AG09309 (cell line): Measurements from ENCODE around the gene CDC14A.
"Not testable (repeated sequence)": the region's sequence is repeated elsewhere in the genome, so short reads cannot be mapped to it uniquely, and the experiment has no call there.

Experiments used
- DNase-seq: peaks from one replicate; pipeline ENCODE4 v3.0.0-alpha.2; 2010; ENCODE audit warnings: low read depth
- H3K4me3 ChIP-seq: 2 replicates; pipeline ENCODE4 v1.5.1; 2011; ENCODE audit warnings: mild to moderate bottlenecking, low read depth, low read length, moderate library complexity; ENCODE audit not compliant: control insufficient read depth
- TF ChIP-seq, protein P1 (sequence below): IDR thresholded peaks from 2 replicates; pipeline ENCODE4 v1.5.1; 2011; ENCODE audit warnings: mild to moderate bottlenecking, low read depth, low read length, inconsistent platforms; ENCODE audit not compliant: insufficient read depth, control insufficient read depth; ENCODE audit errors: missing control alignments

Gene CDC14A

DNA sequence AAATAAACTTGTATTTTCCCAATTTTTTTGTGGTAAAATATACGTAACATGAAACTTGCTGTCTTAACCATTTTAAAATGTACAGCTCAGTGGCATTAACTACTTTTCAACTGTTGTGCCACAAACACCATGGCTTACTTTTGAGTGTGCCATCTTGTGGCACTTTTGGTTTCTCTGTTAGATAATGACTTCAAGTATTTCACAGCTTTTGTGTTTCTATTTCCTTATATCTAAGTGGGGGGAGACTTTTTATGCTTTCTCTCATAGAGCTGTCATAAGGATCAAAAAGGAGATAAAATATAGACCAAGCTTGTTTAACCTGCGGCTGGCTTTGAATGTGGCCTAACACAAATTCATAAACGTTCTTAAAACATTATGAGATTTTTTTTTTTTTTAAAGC is 44.3 kb downstream of the CDC14A start:
- no peak overlapping the region for H3K4me3 ChIP-seq
- no peak for DNase-seq
- TF ChIP-seq, protein P1, sequence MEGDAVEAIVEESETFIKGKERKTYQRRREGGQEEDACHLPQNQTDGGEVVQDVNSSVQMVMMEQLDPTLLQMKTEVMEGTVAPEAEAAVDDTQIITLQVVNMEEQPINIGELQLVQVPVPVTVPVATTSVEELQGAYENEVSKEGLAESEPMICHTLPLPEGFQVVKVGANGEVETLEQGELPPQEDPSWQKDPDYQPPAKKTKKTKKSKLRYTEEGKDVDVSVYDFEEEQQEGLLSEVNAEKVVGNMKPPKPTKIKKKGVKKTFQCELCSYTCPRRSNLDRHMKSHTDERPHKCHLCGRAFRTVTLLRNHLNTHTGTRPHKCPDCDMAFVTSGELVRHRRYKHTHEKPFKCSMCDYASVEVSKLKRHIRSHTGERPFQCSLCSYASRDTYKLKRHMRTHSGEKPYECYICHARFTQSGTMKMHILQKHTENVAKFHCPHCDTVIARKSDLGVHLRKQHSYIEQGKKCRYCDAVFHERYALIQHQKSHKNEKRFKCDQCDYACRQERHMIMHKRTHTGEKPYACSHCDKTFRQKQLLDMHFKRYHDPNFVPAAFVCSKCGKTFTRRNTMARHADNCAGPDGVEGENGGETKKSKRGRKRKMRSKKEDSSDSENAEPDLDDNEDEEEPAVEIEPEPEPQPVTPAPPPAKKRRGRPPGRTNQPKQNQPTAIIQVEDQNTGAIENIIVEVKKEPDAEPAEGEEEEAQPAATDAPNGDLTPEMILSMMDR, result no peak

DNA sequence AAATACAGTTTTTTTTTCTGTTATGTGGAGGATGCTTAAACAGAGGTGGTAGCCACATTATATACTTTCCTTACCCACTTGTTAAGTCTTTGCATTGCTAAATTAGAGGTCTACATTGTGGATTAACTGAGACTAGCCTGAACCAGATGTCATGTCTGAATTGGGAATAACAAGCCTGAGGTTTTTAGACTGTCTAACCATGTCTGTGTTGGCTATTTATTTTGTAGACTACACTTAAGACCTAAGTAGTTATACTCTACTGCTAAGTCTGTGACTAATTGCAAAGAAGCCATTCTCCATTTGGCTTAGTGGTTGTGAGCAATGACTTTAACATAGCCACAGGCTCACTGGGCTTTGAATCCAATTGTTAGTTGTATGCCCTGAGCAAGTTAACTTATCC is 45.4 kb downstream of the CDC14A start:
- no peak for DNase-seq
- no peak overlapping the region for H3K4me3 ChIP-seq
- TF ChIP-seq, protein P1, result no peak

DNA sequence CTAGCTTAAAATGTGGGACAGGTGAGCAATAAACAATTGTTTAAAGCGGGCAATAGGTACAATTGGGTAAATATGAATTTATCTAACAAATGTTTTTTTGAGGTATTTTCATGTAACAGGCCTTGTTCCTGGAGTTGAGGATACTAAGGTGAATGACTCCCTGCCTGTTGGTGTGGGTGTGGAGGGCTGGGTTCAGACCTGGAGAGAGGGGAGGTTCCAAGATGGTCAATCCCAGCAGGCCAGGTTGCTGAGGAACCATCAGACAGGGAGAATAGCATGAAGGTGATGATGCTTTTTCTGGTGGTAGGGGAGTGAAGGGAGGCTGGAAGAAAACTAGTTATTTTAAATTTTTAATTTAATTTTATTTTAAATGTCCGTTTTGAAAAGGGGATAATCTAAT is 46.3 kb downstream of the CDC14A start:
- TF ChIP-seq, protein P1, result no peak
- DNase-seq, result no peak
- H3K4me3 ChIP-seq, result no peak overlapping the region

DNA sequence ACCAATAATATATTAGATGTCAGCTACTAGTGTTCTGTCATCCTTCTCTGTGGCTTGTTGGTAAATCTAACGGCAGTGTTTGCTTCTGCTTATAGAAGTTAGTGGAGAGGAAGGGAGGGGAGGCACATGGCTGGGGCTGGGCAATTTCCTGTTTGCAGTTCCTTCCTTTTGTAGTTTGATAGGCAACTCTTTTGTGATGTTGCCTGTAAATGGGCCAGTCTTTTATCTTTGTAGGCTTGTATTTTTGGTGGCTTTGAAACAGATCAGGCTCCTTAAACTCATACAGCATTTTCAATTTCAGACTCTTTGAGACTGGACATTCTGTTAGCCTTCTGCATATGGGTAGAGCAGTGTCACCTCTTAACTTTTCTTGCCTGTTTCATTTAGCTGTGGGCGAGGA is 48.1 kb downstream of the CDC14A start:
- no peak for DNase-seq
- H3K4me3 ChIP-seq, result no peak overlapping the region
- TF ChIP-seq, protein P1, result no peak

DNA sequence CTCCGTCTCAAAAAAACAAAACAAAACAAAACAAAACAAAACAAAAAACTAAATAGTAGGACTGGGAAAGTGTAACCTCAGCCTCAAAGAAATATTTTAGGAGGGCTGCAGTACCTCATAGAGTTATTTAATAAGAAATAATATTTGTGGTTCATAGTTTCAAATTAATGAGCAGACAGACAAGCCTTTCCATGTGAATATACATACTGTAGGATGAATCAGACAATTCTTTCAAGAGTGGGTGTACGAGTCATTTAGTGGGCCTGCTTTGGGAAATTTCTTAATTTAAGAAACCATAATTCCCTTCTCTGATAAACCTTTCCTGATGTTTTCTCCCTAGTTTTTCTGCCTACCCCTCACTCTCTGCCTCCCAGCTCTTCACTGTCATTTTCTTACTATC is 52.5 kb downstream of the CDC14A start:
- DNase-seq, result no peak
- H3K4me3 ChIP-seq, result no peak overlapping the region
- TF ChIP-seq, protein P1, result no peak

DNA sequence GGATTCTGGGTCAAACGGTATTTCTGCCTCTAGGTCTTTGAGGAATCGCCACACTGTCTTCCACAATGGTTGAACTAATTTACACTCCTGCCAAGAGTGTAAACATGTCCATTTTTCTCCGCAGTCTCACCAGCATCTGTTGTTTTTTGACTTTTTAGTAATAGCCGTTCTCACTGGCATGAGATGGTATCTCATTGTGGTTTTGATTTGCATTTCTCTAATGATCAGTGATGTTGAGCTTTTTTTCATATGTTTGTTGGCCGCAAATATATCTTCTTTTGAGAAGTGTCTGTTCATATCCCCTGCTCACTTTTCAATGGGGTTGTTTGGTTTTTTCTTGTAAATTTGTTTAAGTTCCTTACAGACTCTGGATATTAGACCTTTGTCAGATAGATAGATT is 53.6 kb downstream of the CDC14A start:
- not testable (repeated sequence) for DNase-seq, H3K4me3 ChIP-seq

DNA sequence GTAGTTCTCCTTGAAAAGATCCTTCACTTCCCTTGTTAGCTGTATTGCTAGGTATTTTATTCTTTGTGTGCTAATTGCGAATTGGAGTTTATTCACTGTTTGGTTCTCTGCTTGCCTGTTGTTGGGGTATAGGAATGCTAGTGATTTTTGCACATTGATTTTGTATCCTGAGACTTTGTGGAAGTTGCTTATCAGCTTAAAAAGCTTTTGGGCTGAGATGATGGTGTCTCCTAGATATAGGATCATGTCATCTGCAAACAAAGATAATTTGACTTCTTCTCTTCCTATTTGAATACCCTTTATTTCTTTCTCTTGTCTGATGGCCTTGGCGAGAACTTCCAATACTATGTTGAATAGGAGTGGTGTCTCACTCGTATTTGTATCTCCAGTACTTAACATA is 55.1 kb downstream of the CDC14A start:
- not testable (repeated sequence) for H3K4me3 ChIP-seq, DNase-seq

DNA sequence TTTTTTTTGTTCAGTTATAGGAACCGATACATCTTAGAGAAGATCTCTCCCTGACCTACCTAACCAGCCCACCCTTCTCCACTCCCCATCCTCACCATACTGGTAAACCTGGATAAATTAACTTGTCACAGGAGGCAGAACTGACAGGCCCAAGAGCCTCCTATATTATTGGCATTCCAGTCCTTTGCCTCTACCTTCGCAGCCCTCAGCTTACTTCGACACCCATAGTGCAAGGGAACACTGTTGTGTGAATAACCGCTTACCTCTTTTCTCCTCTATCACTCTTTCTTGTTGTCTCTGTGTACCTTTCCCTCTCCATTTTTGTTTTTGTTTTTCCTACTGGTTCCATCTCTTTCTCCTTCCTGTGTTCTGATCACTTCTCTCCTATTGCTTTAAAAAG is 58.7 kb downstream of the CDC14A start:
- H3K4me3 ChIP-seq, result no peak overlapping the region
- TF ChIP-seq, protein P1, result no peak
- no peak for DNase-seq
